SKM-1 (cell line): ENCODE measurements around the gene P2RX3.

ENCODE experiments used
- DNase-seq: peaks from one replicate; lab custom pipeline; 2025; ENCODE audit not compliant: unreplicated experiment; lab: John Stamatoyannopoulos, UW

Gene P2RX3

DNA sequence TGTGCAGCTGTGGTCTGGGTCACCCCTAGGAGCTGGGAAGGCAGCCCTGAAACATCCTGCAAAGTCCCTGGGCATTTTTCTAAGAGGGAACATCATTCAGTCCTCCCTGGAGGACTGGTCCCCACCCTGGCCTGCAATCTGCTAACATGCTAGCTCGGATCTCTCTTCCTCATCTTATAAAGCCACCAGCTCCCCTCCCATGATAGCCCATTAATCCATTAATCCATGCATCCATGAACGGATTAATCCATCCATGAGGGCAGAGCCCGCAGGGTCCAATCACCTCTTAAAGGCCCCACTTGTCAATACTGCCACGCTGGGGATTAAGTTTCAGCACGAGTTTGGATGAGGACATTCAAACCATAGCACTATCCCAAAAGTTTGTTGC is 30.7 kb downstream of the P2RX3 start:
- no peak for DNase-seq

DNA sequence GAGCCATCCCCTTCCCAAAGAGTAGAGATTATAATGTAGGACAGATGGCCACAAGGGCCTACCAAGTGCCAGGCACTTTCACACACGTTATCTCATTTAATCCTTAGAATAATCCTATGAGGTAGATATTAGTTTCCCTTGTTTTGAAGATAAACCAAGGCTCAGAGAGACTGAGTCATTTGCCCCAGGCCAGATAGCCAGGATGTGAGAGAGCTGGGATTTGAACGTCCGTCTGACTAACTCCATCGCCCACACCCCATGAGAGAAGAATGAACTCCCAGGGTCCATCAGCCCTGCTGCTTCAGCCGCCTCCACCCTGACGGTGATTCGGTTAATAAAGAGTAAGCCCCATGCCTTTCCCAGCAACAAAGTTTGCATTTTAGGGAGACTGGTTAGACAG is 32.1 kb downstream of the P2RX3 start:
- DNase-seq: no peak

DNA sequence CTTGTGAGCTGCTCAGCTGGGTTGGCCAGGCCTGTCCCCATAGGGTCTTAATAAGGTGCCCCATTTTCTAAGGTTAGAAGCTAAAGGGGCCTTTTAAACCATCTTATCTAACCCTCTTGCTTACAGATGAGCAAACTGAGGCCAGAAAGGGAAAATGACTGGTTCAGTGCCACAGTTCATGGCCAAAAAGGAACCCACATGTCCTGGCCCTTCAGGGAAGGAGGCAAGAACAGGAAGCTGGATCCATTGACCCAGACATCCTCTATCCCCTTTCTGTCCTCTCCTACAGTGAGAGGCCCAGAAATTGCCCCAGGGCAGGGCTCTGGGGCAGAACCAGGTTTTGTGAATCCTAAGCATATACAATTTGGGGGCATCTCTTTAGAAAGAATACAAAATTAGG is 32.8 kb downstream of the P2RX3 start:
- DNase-seq: no peak

DNA sequence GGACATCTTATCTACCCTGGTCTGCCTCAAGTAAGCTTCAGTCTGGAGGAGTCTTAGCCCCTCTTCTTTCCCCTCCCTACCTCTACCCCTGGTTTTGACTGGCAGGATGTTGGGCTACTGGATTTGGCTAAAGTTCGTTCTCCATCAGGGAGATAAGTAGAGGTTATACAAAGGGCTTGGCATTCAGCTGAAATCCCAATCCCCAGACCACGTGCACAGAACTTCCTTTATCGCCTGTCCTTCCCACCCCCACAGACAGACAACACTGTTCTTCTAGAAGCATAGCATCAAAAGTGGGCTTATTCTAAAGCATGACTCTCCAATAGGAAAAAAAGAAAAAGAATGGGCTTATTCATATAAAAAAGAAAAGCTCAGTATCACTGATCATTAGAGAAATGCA is 35.0 kb downstream of the P2RX3 start:
- no peak for DNase-seq

DNA sequence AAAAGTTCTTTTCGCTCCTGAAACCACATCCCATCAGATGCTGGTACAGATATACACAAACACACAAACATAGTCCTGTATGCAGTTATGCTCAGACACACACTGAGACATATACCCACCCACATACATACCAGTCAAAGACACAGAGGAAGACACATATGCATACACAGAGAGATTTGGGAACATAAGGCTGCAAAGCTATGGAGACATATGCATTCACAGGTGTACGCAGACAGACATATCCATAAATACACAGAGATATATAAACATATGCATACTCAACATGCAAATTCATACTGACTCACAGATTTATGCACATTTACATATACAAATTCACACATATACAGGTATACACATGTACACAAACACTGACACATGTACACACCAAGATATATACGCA is 36.8 kb downstream of the P2RX3 start:
- DNase-seq: no peak

DNA sequence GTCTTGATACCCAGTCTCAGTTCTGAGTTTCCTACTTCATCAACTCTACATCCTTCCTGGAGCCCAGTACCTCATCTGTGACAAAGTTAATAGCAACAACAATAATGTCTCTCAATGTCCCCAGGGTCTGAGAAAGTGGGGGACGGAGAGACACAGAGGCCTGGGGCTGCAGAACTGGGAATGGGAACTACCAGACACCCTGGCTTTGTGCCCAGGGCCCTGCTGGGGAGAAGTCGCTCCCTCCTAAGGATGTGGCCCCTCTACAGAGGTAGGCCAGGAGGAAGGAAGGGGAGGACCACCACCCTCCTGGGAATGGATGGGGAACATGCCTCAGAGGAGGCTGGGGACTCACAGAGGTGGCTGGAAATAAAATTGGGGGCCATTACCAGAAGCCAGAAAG is 37.3 kb downstream of the P2RX3 start:
- DNase-seq: no peak

DNA sequence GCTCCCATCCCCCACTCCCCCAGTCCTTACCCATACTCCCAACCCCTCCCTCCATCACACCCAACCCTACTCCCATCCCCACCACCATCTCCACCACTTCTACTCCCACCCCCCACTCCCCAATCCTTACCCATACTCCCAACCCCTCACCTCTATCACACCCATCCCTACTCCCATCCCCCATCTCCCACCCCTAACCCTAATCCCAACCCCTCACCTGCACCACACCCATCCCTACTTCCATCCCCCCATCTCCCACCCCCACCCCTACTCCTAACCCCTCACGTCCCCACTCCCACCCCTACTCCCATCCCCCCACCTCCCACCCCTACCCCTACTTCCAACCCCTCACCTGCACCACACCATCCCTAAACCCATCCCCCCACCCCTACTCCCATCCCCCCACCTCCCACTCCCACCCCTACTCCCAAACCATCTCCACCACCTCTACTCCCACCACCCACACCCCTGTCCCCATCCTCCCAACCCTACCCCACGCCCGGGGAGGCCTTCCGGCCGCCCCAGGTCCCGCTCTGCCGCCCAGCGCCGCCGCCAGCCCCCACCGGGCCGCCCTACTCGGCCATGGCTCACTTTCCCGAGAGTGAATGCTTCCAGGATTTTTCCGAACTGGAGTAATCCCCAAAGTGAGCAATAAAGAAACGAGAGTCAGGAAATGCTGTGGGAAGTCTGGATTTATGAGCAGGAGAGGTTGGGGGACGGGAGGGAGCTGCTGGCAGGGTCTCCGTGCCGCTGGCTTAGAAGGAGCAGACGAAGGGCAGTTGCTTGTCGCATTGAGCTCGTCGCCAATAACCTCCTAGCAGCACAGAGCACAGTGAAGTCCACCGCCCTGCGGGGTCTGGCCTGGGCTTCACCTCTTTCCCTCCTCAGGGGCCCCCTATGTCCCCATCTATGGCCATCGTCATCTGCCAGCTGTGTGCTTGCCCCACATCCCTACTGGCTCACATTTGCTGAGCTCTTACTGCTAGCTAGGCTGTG is 38.2 kb downstream of the P2RX3 start:
- no peak for DNase-seq

DNA sequence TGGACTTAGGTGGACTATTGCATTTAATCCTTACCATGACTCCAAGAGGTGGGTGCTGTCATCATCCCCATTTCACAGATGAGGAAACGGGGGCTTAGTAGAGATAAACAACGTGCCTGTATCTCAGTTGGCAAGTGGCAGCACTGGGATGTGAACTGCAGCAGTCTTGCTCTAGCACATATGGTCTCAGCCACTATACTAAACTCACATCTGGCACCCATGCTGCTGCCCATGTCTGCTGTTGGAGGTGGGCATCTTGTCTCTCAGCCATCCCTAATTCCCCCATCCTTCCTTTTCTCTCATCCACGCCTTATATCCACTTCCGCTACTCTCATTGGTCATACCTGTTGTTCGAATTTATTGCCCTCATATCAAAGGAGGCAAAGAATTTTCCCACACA is 39.0 kb downstream of the P2RX3 start:
- DNase-seq: no peak

DNA sequence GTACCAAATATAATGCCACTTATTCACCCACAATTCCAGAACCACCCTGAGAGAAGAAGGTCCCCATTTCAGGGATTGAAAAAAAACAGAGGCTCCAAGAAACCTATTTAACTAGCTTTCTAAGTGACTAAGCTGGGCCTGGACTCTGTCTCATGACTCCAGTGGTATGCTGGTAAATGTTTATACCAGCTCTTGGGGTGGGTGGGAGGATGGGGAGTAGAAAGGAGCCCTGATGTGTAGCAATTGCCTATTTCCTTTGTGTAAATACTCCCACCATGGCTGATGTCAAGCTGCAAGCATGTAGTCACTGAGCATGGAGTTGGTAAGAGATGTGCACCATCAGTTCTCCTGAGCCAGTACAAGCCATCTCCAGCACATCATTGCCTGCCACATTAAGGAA is 40.0 kb downstream of the P2RX3 start:
- no peak for DNase-seq

DNA sequence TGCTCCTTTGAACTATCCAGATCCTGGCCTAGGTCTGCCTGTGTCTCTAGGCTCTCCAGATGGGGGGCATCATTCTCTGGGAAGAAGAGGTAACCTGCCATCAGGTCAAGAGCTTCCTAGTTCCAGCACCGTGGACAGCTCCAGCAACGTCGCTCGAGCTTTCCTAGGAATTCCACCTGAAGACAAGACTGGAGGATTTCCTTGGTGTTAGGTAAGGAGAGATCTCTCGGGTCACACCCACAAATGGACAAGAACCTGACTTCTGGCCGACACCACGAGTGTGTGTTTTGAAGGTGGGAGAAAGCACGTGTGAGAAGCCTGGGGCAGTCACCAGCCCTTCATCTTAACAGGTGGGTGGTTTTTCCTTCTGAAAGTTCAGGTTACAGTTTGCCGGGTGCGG is 41.6 kb downstream of the P2RX3 start:
- no peak for DNase-seq

DNA sequence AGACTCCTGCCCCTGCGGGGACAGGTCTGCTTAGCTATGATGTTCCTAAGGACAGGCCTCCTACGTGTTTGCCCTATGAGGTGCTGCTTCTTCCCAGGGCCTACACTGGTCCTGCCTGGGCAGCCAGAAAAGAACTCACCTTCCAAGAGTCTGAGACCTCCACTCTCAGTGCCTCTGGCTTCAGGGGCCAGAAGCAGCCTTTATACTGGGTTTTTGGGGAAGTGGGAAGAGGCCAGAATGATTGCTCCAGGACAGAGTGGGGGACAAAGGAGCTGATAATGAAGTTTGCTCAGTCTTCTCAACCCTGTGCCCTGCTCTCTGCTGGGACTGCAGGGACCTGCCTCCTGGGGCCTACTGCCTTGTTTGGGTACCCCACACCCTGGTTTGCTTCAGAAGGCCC is 42.8 kb downstream of the P2RX3 start, which contains the start of gene PRG3:
TSS of gene PRG3 (minus strand) at position 176 of the 400 bp plus-strand sequence. CDS start 442 bp downstream, outside the sequence.
- no peak for DNase-seq

DNA sequence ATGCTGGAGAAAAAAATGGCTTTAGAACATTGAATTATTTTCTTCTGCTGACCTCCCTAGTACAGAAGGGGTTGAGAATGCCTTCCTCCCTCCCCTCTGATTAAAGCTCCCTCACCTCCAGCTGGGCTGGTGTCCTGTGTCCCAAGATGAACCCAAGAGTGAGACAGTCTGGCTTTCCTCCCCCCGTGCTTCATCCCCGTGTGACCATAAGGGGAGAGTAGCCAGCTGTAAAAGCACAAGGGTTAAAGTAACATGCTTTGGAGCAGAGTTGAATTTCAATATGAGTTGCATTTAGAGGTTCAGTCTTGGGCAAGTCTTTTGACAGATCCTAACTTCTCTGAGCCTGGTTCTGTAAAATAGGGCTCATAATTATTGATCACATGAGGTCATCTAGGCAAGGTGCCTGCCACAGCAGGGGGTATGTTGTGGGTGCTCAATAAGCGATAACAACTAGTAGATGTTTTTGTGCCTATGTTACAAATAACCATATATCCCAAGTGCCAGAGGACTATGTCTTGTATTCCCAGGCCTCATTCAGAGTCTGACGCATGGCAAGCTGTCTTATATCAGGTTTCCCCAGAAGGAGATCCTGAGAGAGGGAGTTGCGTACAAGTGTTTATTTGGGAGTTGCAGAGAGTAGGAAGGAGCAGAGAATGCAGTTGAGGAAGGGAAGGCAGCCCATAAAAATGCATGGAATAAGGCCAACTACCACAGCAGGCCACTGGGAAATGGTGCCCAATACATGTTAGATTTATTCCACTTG is 48.2 kb downstream of the P2RX3 start:
- DNase-seq: no peak

DNA sequence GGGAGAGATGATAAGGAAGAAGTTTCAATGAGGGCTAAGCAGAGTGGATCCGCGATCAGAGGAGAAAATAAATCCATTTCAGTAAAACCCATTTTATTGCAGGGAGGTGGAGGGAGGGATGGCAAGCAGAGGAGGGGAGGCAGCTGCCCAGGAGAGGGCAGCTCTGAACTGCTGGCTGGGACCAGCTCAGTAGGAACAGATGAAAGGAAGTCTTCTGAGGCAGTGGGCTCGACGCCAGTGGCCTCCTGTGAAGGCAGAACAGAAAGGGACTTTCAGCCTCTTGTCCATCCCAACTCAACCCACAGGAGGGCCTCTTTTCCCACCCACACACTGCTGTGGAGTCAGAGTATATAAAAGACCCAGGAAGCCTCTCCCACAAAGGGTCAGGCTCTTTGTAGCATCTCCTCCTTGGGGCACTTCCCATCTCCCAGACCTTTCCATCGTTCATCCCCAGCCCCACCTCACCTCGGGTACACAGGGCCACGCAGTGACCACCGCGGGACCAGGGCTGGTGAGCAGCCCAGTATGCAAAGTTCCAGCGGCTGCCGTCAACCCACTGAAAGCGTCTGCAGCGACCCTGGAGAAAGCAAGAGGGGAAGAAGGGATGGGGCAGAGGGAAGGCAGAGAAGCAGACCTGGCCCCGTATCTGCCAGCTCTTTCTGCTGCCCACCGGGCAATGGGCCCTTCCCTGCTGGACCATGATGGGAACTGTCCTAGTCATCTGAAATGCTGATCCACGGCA is 49.3 kb downstream of the P2RX3 start:
- DNase-seq: no peak

DNA sequence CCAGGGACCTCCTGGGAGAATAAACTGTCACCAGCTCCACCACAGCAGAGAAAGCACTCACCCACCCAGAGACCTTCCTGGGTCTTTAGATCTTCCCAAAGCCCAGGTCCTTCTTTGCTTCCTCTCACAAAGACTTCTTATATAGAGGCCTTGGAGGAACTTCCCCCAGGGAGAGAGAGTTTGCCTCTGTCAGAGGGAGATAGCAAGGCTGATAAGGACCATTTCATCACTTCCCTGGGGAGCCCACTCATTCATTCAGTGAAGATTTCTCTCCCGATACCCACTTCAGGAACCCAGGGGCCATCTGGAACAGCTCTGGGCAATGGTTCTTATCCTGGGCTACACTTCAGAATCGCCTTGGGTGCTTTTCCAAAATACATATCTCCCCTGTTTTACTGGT is 52.4 kb downstream of the P2RX3 start, which contains the start of gene PRG2:
TSS of gene PRG2 (minus strand) at position 116 of the 400 bp plus-strand sequence. CDS start 706 bp downstream, outside the sequence.
- DNase-seq: no peak

DNA sequence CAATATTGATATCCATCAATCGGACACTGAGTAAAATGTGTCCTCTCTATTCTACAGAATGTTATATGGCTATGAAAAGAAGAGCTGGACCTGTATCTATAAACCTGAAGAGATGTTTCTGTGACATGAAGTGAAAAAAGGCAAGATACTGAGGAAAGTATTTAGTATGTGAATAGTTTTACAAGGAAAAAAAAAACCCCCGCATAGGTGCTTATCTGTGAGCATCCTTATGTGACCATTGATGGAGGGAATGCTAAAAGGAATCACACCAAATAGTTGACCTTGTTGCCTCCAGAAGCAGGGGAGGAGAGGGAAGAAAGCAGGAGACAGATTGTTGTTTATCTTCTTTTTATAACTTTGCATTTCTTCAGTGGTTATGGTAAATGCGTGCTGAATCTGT is 53.0 kb downstream of the P2RX3 start:
- DNase-seq: no peak

DNA sequence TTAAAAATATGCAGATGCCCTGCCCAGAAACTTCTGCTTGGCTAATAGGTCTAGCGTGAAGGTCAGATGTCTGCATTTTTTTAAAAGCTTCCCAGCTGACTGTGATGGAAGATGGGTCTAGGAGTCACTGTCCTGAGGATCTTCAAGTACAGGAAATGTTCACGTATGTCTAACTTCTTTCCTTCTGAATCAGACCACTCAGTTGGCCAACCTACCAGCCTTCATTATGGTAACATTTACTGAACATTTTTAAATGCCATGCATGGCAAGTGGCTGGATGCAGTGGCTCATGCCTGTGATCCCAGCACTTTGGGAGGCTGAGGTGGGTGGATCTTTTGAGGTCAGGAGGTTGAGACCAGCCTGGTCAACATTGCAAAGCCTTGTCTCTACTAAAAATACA is 53.4 kb downstream of the P2RX3 start:
- no peak for DNase-seq

DNA sequence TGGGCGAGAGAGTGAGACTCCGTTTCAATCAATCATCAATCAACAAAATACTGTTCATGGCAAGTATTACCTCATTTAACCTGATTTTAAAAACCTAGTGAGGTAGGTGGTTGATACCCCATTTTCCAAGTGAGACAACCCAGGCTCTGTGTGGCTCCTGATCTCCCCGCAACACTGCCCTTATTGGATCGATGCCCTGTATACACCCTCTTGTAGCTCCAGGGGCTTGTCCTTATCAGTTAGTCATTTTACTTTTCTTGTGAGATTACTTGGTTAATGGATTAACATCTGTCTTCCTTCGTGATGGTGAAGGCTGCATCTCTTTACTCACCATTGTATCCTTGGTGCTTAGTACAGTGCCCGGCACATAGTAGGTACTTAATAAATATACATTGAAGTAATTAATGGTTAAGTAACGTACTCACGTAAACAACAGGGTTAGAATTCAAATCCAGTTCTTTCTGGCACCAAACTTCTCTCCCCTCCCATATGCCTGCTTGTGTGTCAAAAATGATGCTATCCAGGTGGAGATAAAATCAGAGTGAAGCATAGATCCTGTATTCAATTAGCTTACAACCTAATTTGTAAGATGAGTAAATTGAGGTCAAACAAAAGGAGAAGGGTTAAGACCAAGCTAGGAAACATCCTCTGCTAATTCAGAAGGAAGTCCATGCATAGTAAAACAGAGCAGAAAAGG is 54.1 kb downstream of the P2RX3 start:
- no peak for DNase-seq

DNA sequence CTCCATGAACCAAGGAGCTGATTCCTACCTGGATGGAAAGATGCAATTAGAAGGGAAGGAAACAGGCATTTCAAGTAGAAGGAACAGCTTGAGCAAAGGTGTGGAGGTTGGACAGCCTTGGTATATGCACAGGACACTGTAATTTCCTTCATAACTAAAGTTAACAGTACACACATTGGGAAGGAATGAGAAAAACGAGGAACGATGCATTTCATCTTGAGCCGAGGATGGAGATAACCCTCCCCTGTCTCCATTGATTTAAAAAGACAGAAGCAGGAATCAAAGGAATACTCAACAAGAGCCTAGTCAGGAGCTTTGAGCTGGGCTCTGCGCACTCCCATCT is 54.6 kb downstream of the P2RX3 start:
- no peak for DNase-seq

DNA sequence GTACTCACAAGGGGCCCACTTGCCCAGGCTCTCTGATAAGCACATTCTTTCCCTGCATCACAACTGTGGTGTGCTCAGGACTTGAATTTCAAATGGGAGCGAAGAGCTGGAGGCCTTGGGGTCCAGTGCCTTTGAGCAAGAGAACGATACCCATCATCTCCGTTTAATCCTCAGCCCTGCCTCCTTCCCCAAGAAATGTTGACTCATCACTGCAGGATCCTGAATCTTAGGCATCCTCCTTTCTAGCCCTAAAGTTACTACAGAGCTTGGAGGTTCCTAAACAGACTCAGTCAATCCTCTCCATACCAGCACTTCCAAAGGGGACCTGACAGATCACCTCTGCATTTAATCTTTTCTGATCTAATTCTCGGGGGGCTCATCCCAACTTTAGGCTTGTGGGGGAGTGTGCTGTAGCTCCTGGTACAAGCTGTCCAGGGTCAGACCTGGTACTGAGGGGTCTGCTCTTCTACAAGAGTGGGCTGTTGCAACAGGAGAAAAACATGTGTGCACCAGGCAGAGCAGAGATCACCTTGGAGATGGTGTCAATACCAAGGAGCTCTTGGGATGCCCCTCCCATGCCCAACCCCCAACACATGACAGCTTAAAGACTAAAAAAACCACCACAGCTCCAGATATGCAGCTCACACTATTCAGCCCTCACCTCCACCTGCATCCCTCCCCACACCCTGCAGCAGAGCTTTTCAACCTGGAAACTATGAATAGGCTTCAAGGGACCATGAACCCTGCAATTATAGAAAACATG is 56.2 kb downstream of the P2RX3 start:
- no peak for DNase-seq
